Retinal pigment epithelial cell (primary cell): ENCODE results near the gene LYSMD4.

Source experiments
- DNase-seq: peaks from one replicate; pipeline ENCODE4 v3.0.0-alpha.2; 2010; ENCODE audit warnings: low read depth
- H3K4me3 ChIP-seq: 2 replicates; pipeline ENCODE4 v1.5.1; 2011; ENCODE audit warnings: mild to moderate bottlenecking, low read length, control low read depth, moderate library complexity
- CTCF ChIP-seq: conservative IDR thresholded peaks from 2 replicates; pipeline ENCODE4 v1.5.1; 2011; ENCODE audit warnings: low read depth, low read length, control low read depth, inconsistent platforms

The LYSMD4 gene

GRCh38 chr15:99731336-99732123, 1.7 kb downstream of the LYSMD4 start:
- no peak for DNase-seq
- peak overlapping the region; percentile 71 for H3K4me3 ChIP-seq
- no peak for TF ChIP-seq CTCF

- H3K4me3 ChIP-seq = no peak overlapping the region
- TF ChIP-seq CTCF = peak; percentile 50
- no peak for DNase-seq
Measured at GRCh38 chr15:99729920-99730319, 3.3 kb downstream of the LYSMD4 start.

- no peak for TF ChIP-seq CTCF
- H3K4me3 ChIP-seq = no peak overlapping the region
- no peak for DNase-seq
Measured at GRCh38 chr15:99729327-99729726, 3.9 kb downstream of the LYSMD4 start.

- H3K4me3 ChIP-seq = no peak overlapping the region
- DNase-seq = no peak
- TF ChIP-seq CTCF = no peak
Measured at GRCh38 chr15:99728916-99729315, 4.3 kb downstream of the LYSMD4 start.

GRCh38 chr15:99727733-99728132, 5.5 kb downstream of the LYSMD4 start:
- TF ChIP-seq CTCF = no peak
- no peak for DNase-seq
- H3K4me3 ChIP-seq = no peak overlapping the region

GRCh38 chr15:99727330-99727729, 5.9 kb downstream of the LYSMD4 start:
- no peak overlapping the region for H3K4me3 ChIP-seq
- no peak for TF ChIP-seq CTCF
- no peak for DNase-seq

- TF ChIP-seq CTCF = no peak
- no peak for DNase-seq
- H3K4me3 ChIP-seq = no peak overlapping the region
Measured at GRCh38 chr15:99726333-99726732, 6.9 kb downstream of the LYSMD4 start.
